C1 segment of cervical spinal cord (tissue), 14 donors: Measurements from ENCODE around the gene KRTAP19-3.
"Not testable (repeated sequence)": the region's sequence is repeated elsewhere in the genome, so short reads cannot be mapped to it uniquely, and the experiment has no call there.

Experiments
- DNase-seq, 14 donors: peaks; one replicate each; lab custom pipeline; 2025; lab: John Stamatoyannopoulos, UW

Gene KRTAP19-3

GRCh38 chr21:30491963-30492428, at the start of gene KRTAP19-3:
TSS of gene KRTAP19-3 (minus strand) at chr21:30492013. CDS start at chr21:30491957, 56 bp downstream.
- no peak for DNase-seq

- DNase-seq, result no peak
Observed at GRCh38 chr21:30518876-30519275, 27.1 kb upstream of the KRTAP19-3 start.

- DNase-seq, result no peak
Observed at GRCh38 chr21:30515681-30516080, 23.9 kb upstream of the KRTAP19-3 start.

- not testable (repeated sequence) for DNase-seq
Observed at GRCh38 chr21:30505621-30506205, 13.9 kb upstream of the KRTAP19-3 start.

- no peak for DNase-seq
Observed at GRCh38 chr21:30502041-30502440, 10.2 kb upstream of the KRTAP19-3 start, which contains the start of gene KRTAP19-5. TSS of gene KRTAP19-5 (minus strand) at chr21:30502141. CDS start at chr21:30502090, 51 bp downstream.

GRCh38 chr21:30497065-30497464, 5.3 kb upstream of the KRTAP19-3 start, which contains the start of gene KRTAP19-4:
TSS of gene KRTAP19-4 (minus strand) at chr21:30497165. CDS start at chr21:30497110, 55 bp downstream.
- no peak for DNase-seq

GRCh38 chr21:30487336-30487735, 4.5 kb downstream of the KRTAP19-3 start, which contains the start of gene KRTAP19-2:
TSS of gene KRTAP19-2 (minus strand) at chr21:30487436. CDS start at chr21:30487348, 88 bp downstream.
- DNase-seq, result no peak

GRCh38 chr21:30486180-30486579, 5.6 kb downstream of the KRTAP19-3 start:
- DNase-seq, result no peak

- no peak for DNase-seq
Observed at GRCh38 chr21:30482130-30482529, 9.7 kb downstream of the KRTAP19-3 start.

GRCh38 chr21:30480145-30480544, 11.7 kb downstream of the KRTAP19-3 start, which contains the start of gene KRTAP19-1:
TSS of gene KRTAP19-1 (minus strand) at chr21:30480367. CDS start at chr21:30480317, 50 bp downstream.
- DNase-seq, result no peak

GRCh38 chr21:30479259-30479658, 12.6 kb downstream of the KRTAP19-3 start:
- DNase-seq, result no peak

- no peak for DNase-seq
Observed at GRCh38 chr21:30478004-30478403, 13.8 kb downstream of the KRTAP19-3 start.

- DNase-seq, result no peak
Observed at GRCh38 chr21:30468900-30469714, 22.7 kb downstream of the KRTAP19-3 start.

GRCh38 chr21:30463713-30464112, 28.1 kb downstream of the KRTAP19-3 start:
- DNase-seq, result no peak

GRCh38 chr21:30448514-30448913, 43.3 kb downstream of the KRTAP19-3 start:
- DNase-seq, result no peak

GRCh38 chr21:30447056-30447455, 44.8 kb downstream of the KRTAP19-3 start:
- DNase-seq, result no peak

- no peak for DNase-seq
Observed at GRCh38 chr21:30444204-30444603, 47.6 kb downstream of the KRTAP19-3 start.

GRCh38 chr21:30443226-30443625, 48.6 kb downstream of the KRTAP19-3 start:
- no peak for DNase-seq
